Measurements from ENCODE around the gene KMT5C.

The KMT5C gene

DNA sequence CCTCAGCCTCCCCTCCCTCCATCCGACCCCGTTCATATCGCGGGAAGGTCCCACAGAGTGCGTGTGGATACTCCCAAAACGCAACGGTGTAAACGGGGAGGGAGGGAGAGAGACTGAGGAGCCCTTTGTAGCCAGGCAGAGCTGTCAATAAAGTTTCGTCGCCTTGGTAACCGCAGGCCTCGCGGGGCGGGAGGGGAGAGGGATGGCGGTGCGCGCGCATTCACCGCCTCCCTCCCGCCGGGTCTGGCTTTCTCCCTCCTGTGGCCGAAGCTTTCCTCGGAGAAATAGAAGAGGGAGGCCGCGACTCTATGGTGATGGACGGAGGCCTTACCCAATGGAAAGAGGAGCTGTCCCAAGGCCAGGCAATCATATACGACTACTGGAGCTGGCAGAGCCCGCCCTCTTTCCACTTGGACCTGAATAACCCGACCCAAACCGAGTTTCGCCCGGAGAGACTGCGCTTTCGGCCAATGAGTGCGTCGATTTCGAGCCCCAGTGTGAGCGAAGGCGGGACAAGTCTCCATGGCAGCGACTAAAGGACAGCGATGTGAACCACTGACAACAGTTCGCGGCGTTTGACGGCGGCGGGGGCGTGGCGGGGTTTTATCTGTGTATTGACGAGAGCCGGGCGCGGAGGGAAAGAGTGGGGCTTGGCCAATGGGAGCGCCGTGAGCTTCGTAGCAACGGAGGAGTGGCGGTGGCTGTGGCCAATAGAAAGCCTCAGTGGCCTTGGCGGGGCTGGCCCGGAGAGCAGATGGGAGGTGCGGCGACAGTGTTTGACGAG, at the start of gene KMT5C:
TSS of gene KMT5C (plus strand) at position 772 of the 784 bp plus-strand sequence. CDS start 2,061 bp downstream, outside the sequence.
- DNase-seq (ENCODE audit: extremely low read depth in 1 of 2, low read depth in 1 of 2), result peak; percentile 100

DNA sequence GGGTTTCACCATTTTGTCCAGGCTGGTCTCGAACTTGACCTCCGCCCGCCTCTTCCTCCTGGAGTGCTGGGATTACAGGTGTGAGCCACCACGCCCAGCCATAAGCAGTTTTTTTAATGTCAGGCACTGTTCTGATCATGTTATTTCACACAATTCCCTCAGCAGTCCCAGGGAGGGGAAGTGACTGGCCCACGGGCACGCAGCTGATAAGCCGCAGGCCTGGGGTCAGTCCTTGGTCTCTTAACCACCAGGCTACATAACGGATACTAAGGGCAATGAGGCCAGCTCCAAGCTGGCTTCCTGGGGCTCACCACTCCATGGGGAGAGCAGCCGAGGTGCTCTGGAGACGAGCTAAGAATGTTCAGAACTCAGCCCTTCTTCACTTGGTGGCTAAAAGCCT, 42.4 kb upstream of the KMT5C start:
- no peak for DNase-seq (ENCODE audit: extremely low read depth in 1 of 2, low read depth in 1 of 2)

DNA sequence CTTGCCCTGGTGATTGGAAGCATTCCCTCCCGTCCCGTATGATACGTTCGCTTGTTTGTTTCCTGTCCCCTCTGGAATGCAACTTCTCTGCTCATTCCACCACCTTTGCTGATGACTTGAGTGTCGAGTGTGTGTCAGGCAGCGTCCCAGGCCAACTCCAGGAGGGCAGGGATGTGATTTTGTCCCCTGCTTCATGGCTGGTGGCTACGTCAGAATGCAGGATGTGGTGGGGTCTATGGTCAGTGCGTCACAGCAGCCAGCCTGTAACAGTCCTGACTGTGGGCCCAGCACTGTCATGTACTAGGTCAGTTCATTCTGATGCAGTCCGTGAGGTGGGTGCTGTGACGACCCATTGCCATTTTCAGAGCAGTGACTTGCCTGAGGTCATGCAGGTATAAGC, 39.7 kb upstream of the KMT5C start:
- no peak for DNase-seq (ENCODE audit: extremely low read depth in 1 of 2, low read depth in 1 of 2)

DNA sequence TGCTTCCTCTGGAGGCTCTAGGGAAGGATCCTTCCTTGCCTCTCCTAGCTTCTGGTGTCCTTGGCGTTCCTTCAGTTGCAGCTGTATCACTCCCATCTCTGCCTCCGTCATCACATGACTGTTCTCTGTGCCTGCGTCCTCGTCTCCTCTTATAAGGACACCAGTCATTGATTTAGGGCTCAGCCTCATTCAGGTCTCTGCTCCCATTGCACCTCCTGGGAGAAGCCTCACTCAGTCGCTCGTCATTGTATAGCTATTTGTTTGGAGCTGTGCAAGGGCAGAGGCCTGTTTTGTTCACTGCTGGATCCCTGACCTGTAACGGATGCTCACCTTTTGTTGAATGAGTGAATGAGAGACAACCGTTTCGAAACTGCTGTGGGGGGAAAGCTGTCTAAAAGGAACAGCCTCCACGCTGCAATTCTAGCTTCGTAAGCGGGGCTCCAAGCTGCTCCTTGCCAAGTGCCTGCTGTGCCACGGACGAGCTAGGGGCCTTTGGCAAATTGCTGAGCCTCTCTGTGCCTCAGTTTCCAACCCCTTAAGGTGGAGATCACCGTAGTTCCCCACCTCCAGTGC, 38.7 kb upstream of the KMT5C start:
- no peak for DNase-seq (ENCODE audit: extremely low read depth in 1 of 2, low read depth in 1 of 2)

DNA sequence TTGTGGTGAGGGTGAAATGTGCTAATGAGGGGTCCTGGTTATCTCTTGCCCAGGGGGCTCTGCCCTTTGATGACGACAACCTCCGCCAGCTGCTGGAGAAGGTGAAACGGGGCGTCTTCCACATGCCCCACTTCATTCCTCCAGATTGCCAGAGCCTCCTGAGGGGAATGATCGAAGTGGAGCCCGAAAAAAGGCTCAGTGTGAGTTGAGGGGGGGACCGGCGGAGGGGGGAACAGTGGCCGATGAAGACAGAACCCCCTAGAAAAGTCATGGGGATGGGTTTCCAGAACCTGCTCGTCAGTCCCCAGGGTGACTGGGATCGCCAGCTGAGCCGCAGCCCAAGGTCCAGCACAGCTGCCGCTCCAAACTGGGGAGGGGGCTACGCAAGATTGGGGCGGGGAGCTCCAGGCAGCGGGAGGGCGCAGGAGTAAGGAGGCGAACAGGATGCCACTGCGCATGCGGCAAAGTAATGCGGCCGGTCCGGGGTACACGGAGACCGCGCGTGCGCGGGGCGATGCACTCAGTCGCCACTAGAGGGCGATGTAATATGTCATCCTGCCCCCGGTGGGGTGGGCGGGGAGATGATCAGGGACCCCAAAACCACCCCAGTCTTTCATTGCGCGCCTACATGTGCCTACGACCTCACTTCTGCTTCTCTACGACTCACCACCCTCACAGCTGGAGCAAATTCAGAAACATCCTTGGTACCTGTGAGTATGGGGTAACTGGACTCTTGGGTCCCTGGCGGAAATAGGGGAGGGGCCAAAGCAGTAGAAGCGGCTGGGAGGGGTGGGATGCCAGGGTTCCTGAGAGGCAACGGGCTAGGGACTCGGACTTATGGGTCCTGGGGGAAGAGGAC, 38.0 kb upstream of the KMT5C start:
- peak; percentile 87 to 93 for DNase-seq (ENCODE audit: extremely low read depth in 1 of 2, low read depth in 1 of 2)

DNA sequence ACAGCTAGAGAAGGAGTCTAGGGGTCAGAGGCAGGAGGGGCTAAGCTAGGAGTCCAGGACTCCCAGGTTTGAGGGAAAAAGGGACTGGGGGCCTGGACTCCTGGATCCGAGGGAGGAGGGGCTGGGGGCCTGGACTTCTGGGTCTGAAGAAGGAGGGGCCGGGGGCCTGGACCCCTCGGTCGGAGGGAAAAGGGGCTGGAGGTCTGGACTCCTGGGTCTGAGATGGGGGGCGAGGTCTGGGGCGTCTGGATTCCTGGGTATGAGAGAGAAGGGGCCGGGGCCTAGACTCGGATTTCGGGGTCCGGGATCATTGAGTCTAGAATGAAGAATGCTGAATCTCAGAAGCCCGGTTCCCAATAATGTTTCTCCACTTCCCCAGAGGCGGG, 37.4 kb upstream of the KMT5C start:
- DNase-seq (ENCODE audit: extremely low read depth in 1 of 2, low read depth in 1 of 2), result no peak

DNA sequence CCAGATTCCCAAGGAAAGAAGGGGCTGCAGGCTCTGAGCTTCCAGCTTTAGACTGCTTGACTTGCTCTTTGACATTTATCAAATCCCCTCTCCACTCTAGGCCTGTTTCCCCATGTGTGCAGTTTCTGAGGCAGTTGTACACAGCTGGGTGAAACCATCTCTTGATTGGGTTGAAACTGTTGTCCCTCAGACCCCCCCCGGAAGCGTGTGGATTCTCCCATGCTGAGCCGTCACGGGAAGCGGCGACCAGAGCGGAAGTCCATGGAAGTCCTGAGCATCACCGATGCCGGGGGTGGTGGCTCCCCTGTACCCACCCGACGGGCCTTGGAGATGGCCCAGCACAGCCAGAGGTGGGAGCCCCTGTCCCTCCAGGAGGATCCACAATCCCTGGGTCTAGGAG, 36.2 kb upstream of the KMT5C start:
- no peak for DNase-seq (ENCODE audit: extremely low read depth in 1 of 2, low read depth in 1 of 2)

DNA sequence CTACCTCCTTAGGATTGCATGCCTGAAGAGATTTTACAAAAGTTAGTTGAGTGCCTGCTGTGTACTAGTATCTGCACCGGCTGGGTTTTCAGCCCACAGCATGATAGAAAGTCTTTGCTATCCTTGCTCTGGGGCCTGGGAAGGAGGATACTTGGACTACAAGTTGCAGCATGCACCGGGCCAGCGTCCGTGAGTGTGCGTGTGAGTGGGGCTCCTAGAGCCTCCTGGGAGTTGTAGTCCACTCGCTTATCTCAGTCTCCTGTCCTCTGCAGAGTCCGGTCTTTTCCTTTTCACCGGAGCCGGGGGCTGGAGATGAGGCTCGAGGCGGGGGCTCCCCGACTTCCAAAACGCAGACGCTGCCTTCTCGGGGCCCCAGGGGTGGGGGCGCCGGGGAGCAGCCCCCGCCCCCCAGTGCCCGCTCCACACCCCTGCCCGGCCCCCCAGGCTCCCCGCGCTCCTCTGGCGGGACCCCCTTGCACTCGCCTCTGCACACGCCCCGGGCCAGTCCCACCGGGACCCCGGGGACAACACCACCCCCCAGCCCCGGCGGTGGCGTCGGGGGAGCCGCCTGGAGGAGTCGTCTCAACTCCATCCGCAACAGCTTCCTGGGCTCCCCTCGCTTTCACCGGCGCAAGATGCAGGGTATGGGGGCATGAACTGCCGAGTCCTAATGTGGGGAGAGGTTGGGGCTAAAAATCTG, 35.2 kb upstream of the KMT5C start:
- DNase-seq (ENCODE audit: extremely low read depth in 1 of 2, low read depth in 1 of 2), result no peak

DNA sequence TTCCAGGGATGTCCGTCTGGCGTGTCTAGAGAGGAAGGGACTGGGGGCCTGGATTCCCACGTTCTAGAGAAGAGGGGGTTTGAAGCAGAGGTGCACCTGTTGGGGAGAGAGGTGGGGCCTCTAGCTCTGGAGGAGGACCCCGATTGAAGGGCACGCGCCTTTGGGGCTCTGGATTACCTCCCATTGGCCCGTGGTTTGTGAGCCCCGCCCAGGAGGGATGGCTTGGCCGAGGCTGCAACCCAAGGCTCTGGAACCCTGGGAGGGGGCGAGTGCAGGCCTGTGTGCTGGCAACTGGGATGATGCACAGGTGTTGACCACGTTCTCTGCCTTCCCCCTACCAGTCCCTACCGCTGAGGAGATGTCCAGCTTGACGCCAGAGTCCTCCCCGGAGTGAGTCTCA, 34.7 kb upstream of the KMT5C start:
- no peak for DNase-seq (ENCODE audit: extremely low read depth in 1 of 2, low read depth in 1 of 2)

DNA sequence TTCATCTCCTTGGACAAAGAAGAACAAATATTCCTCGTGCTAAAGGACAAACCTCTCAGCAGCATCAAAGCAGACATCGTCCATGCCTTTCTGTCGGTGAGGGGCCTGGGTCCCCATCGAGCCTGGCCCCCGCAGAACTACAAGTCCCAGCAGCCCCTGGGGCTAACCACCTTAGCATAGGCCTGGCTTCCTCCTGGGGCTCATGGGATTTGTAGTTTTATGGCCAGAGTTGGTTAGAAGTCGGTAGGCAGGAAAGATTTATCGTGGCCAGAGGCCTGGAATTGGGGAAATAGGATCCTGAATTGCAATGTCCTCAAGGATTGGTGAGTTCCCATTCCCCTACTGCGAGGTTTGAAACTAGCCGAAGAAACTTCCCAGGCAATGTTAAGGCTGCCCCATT, 34.2 kb upstream of the KMT5C start:
- DNase-seq (ENCODE audit: extremely low read depth in 1 of 2, low read depth in 1 of 2), result no peak

DNA sequence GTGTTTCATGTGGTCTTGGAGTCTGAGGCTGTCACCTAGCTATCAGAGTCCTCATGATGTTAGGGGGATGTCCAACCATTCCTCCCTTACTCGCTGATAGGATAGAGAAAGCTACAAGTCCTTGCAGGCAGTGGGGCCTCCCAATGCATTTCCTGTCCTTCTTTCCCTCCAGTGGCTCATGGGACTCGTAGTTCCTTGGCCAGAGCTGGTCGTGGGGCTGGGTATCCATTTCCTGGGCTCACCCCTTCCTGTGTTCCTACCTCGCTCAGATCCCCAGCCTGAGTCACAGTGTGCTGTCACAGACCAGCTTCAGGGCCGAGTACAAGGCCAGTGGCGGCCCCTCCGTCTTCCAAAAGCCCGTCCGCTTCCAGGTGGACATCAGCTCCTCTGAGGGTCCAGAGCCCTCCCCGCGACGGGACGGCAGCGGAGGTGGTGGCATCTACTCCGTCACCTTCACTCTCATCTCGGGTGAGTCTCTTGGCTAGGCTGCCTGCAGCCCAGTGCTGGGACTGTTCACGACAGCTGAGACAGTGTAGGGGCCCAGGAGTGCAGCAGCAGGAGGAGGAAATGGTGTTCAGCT, 33.6 kb upstream of the KMT5C start:
- DNase-seq (ENCODE audit: extremely low read depth in 1 of 2, low read depth in 1 of 2), result no peak

DNA sequence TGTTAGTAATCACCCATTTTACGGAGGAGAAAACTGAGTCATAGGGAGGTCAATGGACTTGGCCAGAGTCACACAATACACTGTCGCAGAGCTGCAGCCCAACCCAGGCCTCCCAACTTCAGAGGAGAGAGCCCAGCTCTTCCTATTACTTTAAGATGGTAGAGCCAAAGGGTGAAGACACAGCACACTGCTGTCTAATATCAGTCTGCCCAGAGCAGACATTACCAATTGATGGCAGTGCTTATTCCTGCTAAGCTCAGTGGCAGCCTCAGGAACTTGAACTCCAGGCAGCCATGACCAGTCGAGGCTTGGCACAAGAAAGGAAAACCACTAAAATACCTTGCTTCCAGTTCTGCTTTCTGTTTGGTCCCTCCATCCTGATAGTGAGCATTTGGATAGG, 33.0 kb upstream of the KMT5C start:
- no peak for DNase-seq (ENCODE audit: extremely low read depth in 1 of 2, low read depth in 1 of 2)

DNA sequence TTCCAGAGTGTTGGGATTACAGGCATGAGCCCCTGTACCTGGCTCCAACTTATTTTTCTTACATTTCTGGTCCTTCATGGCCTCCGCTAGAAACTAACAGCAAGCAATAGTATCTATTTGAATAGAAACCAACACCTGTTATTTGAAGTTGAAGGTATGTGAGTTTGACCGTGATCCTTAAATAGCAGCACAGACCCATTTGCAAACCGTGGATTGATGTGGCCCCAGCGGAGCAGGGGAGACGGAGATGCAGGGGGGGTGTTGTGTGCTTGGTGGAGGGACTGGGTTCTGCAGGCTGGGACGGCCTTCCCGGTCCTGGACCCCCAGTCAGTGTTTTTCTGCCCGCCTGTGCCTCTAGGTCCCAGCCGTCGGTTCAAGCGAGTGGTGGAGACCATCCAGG, 31.4 kb upstream of the KMT5C start:
- DNase-seq (ENCODE audit: extremely low read depth in 1 of 2, low read depth in 1 of 2), result no peak

DNA sequence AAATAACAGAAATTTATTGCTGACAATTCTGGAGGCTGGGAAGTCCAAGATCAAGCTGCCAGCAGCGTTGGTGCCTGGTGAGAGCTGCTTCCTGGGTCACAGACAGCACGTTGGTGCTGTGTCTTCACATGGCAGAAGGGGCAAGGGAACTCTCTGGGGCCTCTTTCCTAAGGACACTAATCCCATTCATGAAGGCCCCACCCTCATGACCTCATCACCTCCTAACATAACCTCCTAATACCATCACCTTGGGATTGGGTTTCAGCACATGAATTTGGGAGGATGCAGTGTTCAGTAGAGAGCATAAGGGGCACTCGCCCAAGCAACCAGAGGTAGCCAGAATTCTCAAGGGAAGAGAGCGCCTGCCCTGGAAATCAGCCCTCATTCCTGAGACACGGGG, 30.2 kb upstream of the KMT5C start:
- DNase-seq (ENCODE audit: extremely low read depth in 1 of 2, low read depth in 1 of 2), result no peak

DNA sequence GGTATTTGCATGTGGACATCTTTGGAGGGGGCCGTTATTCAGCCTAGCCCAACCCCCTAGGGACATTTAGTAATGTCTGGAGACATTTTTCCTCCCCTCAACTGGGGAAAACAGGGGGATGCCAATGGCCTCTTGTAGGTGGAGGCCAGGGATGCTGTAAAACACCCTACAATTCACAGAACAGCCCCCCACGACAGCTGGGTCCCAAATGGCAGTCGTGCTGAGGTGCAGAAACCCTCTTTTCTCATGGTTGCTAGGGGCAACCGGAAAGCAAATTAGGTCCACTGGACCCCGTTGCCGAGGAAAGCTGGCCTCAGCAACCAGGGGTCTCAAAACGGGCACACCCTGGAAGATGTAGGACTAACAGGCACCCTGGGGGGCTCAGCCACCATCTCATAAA, 29.2 kb upstream of the KMT5C start:
- DNase-seq (ENCODE audit: extremely low read depth in 1 of 2, low read depth in 1 of 2), result no peak

DNA sequence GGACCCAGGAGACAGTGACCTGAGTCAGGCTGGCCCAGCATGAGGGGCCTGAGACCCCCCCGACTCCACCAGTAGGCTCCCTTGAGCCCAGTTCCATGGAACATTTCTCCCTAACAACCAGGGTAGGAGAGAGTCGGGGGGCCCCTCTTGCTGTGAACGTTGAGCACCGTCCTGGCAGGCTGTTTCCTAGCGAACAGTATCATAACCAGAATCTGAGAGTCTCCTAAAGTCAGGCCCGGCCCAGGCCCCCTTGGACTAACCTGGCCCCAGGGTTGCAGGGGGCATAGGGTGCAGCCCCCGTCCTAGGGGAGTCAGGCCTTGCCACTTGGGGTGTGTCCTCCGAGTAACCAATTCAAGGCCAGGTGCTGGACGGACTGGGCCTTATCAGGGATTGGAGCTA, 28.3 kb upstream of the KMT5C start:
- DNase-seq (ENCODE audit: extremely low read depth in 1 of 2, low read depth in 1 of 2), result no peak

DNA sequence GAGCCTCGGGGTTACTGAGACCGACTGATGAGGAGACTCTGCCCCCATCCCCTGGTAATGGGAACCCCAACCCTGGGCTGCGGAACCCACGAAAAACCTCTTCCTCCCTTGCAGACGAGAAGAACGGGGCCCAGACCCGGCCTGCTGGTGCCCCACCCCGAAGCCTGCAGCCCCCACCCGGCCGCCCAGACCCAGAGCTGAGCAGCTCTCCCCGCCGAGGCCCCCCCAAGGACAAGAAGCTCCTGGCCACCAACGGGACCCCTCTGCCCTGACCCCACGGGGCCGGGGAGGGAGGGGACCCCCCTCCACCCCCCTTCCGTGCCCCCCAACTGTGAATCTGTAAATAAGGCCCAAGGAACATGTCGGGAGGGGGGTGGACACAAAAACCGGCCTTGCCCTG, 27.9 kb upstream of the KMT5C start:
- DNase-seq (ENCODE audit: extremely low read depth in 1 of 2, low read depth in 1 of 2), result no peak

DNA sequence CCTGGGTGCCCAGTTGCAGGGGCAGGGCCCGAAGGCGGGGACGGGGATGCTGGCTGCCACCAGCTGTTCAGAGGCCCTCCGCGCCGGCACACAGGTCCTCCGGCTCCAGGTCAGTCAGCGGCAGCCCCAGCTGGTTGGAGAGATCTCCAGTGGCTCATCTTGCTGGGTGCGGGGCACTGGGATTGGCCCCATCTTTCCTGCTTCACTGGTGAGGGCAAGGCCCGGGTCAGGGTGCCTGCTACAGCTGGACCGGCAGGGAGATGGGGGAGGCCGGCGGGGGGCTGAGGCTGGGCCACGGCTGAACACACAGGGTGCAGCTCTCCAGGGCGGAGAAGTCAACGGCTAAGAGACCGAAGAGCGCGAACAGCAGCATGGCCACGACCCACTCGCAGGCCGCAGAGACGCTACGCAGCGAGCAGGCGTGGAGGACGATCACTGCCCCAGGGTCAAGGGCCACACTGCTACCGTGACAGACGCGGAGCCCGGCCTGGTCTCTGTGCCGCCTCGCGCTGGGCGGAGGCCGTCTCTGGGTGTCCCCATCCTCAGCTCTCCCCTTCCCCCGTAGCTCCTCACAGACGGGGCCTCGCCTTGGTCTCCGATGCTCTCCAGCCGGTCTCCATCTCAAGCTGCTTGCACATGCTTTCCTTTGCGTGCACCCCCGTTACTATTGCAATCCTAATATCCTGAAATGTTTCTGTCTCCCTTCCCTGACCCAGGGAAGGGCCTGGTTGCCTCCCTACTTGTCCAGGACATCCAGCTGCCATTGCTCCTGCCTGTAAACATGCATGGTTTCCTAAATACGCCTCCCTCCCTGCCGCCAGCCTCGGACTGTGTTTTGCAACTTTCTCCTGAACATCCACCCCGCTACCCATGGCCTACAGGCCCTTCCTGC, 26.8 kb upstream of the KMT5C start:
- no peak for DNase-seq (ENCODE audit: extremely low read depth in 1 of 2, low read depth in 1 of 2)

DNA sequence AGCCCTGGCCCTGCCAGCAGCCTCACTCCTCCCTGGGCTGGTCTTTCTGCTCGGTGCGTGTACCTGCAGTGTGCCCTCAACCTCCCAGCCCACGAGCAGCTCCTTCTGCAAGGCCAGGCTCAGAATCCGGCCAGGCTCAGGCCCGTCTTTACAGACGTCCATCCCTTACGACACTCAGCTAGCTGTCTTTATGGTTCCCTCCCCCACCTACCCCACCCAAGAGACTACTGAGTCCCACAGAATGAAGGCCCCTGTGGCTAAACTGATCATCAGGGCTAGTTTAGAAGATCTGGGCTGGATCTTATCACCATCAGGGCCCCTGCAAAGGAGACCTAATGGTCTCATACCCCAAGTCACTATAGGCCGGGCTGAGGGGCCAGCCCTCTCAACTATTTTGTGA, 25.3 kb upstream of the KMT5C start:
- no peak for DNase-seq (ENCODE audit: extremely low read depth in 1 of 2, low read depth in 1 of 2)

DNA sequence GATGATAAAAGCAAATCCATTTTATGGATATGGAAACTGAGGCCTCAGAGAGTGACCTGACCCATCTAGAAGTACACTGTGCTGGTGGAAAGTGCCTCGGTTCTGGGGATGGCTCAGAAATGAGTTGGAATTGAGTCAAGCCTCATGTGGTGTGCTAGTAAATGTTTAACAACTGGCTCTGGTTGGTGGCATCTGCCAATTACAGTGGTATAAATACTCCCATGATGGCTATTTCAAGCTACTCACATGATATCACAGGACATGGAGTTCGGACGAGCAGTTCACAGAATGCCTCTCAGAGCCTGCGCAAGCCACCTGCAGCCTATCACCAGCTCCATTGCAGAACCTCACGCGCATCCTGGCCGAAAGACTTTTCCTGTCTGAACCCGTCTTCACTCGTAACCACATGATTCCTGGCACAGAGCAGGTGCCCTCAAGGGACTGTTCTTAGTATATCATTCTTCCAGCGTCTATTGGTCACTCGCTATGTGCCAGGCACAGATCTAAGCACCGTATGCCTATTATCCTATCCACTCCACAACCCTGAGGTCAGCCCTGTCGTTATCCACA, 23.6 kb upstream of the KMT5C start:
- no peak for DNase-seq (ENCODE audit: extremely low read depth in 1 of 2, low read depth in 1 of 2)

Data from activated CD8-positive, alpha-beta memory T cell treated with anti-CD3 and anti-CD28 coated beads for 1 hour (primary cell).